HEK293T (cell line): ENCODE data around the gene KCTD4.

Experiments used
- ARNT ChIP-seq: fragments of 450-650 bp; IDR thresholded peaks from 2 replicates; pipeline ENCODE4 v1.6.1; 2017; ENCODE audit warnings: mild to moderate bottlenecking
- BHLHE40 ChIP-seq: fragments of 450-650 bp; IDR thresholded peaks from 2 replicates; pipeline ENCODE4 v1.6.1; 2016; ENCODE audit warnings: mild to moderate bottlenecking, moderate library complexity, borderline replicate concordance
- ELF4 ChIP-seq: fragments of 450-650 bp; IDR thresholded peaks from 2 replicates; pipeline ENCODE4 v1.6.1; 2017; ENCODE audit warnings: antibody characterized with exemption
- FOXA1 ChIP-seq: fragments of 450-650 bp; IDR thresholded peaks from 2 replicates; pipeline ENCODE4 v1.6.1; 2016; ENCODE audit warnings: mild to moderate bottlenecking
- FOXK2 ChIP-seq: fragments of 450-650 bp; IDR thresholded peaks from 2 replicates; pipeline ENCODE4 v1.6.1; 2016; ENCODE audit warnings: mild to moderate bottlenecking
- FOXM1 ChIP-seq: fragments of 450-650 bp; IDR thresholded peaks from 2 replicates; pipeline ENCODE4 v1.6.1; 2017; ENCODE audit warnings: mild to moderate bottlenecking, borderline replicate concordance
- HDGF ChIP-seq: fragments of 450-650 bp; IDR thresholded peaks from 2 replicates; pipeline ENCODE4 v1.6.1; 2017; ENCODE audit warnings: antibody characterized with exemption, borderline replicate concordance
- TARDBP ChIP-seq: fragments of 450-650 bp; IDR thresholded peaks from 2 replicates; pipeline ENCODE4 v1.6.1; 2016
- TF ChIP-seq, protein P1 (sequence below): fragments of 450-650 bp; IDR thresholded peaks from 2 replicates; pipeline ENCODE4 v1.6.1; 2016

DNA sequence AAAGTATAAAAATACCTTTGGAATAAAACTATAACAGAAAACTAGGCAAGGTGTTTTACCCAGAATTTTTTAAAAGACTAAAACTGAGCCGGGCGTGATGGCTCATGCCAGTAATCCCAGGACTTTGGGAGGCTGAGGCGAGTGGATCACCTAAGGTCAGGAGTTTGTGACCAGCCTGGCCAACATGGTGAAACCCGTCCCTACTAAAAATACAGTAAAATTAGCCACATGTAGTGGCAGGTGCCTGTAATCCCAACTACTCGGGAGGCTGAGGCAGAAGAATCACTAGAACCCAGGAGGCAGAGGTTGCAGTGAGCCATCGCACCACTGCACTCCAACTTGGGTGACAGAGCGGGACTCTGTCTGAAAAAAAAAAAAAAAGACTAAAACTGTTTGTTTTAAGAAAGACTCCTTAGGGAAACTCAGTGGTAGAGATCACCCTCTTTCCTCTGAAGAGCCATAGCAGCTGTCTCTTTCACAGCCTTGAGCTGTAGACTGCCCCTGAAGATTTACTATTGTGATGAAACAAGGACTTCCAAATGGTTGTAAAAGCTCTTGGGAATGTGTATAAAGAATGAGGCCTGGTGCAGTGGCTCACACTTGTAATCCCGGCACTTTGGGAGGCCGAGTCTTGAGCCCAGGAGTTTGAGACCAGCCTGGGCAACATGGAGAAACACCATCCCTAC lies 14.7 kb upstream of the KCTD4 start:
- TF ChIP-seq, protein P1, sequence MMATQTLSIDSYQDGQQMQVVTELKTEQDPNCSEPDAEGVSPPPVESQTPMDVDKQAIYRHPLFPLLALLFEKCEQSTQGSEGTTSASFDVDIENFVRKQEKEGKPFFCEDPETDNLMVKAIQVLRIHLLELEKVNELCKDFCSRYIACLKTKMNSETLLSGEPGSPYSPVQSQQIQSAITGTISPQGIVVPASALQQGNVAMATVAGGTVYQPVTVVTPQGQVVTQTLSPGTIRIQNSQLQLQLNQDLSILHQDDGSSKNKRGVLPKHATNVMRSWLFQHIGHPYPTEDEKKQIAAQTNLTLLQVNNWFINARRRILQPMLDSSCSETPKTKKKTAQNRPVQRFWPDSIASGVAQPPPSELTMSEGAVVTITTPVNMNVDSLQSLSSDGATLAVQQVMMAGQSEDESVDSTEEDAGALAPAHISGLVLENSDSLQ: no peak
- no peak for TF ChIP-seq FOXM1
- no peak for TF ChIP-seq ARNT
- TF ChIP-seq HDGF: no peak
- no peak for TF ChIP-seq TARDBP
- TF ChIP-seq FOXK2: no peak
- TF ChIP-seq BHLHE40: no peak
- TF ChIP-seq ELF4: no peak
- no peak for TF ChIP-seq FOXA1
